ENCODE measurements around the gene CBARP. TPM values are rescaled to one million over a fixed set of nuclear protein-coding genes. Genes with fewer than 3 reads are reported as not detected.

The CBARP gene
- total RNA-seq, 1 donor from 2014 or later = 1.1 TPM

DNA sequence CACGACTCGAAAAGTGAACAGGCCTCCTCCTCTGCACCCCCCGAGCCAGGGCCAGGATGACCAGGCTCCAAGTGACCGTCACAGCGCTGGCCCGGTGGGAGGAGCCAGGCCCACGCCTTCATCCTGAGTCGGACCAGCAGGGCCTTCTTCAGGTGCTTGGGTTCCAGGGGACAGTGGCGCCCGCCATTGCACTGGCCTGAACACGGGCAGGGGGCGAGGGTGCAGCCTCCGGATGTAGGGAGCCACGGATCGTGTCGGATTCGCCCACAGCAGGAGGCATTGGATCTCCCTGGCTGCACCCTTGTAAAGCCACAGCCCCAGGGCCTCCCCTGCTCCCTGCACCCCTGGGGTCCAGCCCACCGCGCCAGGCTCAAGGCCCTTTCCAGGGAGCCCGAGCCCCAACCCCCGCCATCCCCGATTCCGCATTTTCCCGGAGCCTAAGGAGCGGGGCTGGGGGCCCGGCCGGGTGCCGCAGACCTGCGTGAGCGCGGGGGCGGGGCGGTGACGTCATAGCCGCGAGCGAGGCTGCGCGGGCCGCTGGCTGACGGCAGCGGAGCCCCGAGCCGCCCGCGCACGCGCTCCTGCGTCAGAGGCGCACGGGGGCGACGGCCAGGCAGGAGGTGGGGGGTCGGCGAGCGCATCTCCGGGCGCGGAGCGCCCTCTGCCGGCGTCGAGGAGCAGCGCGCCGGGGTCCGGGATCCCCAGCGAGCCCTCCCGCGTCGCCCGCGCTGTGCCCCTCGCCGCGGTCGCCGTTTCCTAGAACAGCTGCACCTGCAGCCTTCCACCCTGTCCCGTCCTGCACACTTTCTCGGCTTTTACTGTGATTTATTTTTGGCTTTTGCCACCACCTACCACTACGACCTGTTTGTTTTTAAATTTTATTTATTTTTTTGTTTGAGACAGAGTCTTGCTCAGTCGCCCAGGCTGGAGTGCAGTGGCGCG lies 2.3 kb upstream of the CBARP start:
- peak; percentile 88 for DNase-seq (ENCODE audit: low spot score)

DNA sequence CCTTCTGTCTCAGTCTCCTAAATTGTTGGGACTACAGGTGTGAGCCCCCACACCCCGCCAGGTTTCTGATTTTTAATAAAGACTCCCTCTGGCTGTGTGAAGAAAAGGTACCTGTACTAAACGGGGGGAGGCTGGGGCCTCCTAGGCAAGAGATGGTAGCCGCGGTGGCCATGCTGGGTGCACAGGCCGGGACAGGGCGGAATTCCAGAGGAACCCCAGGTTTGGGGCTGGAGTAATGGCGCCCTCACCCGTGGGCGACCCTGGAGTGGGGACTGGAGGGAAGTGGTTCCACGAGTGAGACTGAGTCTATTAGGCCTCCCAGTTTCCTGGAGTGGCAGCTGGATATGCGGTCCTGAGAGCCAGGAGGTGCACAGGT lies 1.6 kb upstream of the CBARP start:
- no peak for DNase-seq (ENCODE audit: low spot score)

DNA sequence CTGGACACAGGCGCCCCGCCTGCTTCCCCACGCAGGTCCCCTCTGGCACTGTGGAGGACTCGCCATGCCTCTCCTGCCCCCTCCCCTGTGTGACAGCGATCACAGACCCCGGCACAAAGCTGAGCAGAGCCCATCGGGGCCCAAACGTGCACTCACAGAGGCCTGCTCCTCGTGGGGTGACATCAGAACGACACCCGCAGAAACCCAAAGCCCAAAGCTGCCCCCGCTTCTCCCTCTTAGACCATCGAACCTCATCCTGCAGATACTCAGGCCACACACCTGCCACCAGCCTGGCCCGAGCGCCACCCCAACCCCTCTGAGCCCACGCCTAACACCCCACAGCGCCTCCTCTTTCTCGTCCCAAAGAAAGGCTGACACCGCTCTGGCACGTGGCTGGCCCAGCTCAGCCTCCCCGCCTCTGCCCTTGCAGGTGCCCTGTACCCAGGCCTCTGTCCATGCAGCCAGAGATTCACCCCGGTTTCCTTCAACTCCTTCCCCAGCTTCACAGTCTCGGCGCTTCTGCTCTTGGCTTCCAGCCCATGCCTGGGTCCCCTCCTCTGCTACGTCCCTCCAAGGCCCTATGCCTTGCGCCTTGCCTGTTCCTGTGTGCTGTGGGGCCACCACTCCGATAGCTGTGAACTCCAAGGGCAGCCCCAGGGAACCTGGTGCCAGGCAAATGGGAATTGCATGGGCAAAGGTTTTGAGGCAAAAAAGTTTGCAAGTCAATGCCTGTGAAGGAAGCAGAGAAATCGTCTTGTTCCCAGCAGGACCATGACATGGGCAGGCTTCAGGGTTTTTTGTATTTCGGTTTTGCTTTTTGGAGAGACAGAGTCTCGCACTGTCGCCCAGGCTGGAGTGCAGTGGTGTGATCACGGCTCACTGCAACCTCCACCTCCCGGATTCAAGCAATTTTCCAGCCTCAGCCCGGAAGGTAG lies 831 bp upstream of the CBARP start:
- no peak for DNase-seq (ENCODE audit: low spot score)

DNA sequence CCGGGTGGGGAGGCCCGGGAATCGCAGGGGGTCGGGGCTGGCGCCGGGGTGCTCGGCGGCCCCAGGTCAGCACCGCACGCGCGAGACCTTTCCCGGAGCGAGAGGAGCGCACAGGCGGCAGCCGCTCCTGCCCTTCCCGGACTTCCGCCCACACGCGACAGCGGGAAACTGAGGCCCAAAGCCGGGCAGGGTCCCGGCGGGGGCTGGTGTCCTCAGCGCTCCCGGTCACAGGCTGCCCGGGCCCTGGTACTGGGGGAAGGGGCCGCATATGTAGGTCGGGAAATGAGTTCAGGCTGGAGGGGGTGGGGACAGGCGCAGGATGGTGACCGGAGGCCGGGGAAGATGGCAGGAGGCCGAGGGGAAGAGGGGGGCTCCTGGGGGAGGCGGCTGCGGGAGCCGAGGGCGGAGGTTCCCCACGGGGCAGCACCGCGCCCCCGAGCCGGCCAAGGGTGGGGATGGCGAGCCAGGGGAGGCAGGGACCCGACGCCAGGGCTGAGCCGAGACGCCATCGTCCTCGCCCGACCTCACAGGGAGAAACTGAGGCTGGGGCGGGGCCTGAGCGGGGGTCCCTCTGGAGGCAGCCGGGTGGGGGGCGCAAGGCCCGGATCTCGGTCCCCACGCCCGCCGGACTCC lies 662 bp downstream of the CBARP start:
- DNase-seq (ENCODE audit: low spot score) = no peak

DNA sequence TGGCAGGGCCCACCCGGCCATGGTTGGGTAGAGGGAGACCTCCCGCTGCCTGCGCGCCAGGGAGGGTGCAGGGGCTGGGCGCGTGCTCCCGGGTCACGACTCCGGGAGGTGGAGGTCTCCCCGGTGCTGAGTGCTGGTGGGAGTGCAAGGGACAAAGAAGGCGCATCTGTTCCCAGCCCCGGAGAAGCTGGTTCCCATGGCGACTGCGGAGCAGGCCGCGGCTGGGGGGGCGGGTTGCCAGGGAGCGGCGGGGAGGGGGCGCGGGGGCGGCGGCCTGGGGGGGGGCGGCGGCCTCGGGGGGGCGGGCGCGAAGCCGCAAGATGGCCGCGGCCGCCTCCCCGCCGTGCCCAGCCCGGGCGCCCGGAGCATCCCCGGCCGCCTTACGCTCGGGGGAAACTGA lies 1.2 kb downstream of the CBARP start:
- no peak for DNase-seq (ENCODE audit: low spot score)

DNA sequence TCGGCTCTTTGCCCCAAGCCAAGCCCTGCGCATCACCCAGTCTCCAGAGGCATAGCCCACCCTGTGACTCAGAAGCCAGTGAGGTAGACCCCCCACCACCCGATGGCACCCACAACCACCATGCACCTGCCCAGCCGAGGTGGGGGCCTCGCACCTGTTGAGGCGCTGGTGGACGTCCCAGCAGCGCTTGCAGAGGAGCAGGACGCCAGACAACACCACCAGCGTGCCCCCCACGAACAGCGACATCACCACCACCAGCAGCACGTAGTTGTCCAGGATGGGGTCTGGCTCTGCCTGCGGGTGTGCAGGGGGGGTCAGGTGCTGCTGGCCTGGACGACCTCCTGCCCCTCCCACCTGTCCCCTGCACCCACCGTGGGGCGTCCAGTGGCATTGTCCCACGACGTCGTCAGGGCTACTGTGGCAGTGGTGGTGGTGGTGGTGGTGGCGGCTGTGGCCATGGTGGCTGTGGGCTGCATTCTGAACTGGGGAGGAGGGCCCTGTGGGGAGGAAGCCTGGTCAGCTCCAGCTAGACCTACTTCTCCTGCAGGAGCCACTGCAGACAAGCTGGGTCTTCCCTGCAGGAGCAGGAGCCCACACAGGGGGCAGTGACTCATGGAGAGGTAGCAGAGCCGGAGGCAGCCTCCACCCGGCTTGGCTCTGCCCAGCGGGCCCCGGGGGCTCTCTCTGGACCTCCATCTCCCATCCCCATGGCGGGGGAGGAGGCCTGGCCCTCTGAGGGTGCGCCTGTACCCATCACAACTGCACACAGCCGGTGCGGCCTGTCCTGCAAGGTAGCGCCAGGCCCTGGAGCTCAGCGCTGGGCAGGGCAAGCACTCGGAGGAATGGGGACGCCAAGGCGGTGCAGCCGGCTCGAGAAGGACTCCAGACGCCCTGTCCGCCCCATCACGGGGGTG lies 1.9 kb downstream of the CBARP start:
- DNase-seq (ENCODE audit: low spot score) = no peak

DNA sequence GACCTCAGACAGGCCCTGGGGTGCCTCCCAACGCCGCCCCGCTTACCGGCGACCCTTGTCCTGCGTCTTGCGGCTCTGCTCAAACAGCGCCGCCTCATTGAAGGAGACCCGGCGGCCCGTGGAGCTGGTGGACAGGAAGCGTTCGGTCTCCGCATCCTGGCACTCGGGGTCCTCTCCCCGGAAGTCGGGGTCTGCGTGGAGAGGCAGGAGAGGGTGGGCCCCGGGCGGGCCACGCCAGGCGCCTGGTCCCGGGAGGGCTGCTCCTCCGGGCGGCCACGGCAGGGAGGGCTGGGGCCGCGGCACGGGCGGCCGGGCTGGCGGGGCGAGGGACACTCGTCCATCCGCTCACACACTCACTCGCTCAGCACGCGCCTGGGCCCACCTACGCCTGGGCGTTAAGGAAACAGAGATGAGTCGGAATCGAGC lies 2.8 kb downstream of the CBARP start:
- DNase-seq (ENCODE audit: low spot score) = no peak

DNA sequence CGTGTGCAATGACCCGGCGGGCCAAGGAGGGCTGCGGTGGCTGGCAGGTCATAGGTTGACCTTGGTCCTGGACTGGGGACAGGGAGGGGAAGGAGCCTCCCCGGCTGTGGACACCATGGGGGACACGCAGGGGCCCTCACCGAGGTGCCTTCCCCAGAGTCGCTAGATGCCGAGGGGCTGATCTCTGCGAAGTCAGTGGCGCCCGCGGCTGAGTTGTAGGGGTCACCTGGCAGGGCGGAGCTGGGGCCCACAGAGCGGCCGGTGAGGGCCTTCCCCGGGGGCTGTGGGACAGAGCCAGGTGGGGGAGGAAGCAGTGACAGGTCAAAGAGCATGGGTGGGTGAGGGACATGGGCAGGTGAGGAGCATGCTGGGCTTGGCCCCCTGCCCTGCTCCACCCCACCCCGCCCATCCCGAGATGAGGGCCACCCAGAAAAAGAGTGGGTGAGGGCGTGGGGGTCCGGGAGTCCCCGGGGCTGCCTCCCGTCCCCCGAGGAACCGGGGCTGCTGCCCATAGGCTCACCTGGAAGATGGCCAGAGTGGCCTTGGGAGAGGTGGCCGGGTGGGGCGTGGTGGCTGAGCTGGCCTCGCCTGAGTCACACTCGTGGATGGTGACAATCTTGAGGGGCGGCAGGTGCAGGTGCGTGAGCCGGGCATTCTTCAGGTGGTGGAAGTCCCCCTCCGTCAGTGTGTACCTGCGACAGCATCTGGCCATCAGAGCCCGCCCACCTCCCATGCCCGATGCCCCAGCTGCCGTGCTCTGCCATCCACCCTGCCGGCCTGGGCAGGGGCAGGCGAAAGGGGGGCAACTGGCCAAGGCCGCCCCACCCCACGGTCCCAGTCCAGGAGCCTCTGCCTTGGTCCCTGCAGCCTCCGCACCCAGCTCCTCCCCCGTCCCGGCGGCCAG lies 3.5 kb downstream of the CBARP start:
- no peak for DNase-seq (ENCODE audit: low spot score)

DNA sequence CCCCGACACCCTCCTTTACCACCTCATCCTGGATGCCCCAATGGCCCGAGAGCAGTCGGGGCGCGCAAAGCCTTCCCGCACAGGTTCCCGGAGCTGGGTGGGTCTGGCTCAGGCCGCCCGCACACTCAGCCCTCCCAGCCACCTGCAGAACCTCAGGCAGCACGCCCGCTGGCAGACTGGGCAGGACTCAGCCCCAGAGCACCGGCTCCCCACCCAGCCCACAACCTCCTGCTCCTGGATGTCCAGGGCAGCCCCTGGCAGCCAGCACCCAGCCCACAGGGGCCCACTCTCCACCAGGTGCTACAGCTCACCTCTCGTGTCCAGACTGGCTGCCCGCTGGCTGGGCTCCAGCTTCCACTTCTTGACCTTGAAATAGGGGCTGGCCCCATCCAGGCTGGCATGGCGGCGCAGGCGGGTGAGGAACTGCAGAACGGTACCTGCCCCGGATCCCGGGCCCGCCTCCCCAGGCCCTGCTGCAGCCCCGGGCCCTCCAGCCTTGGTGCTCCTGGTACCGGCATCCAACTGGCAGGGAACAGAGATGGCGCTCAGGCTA lies 4.6 kb downstream of the CBARP start:
- DNase-seq (ENCODE audit: low spot score) = no peak

DNA sequence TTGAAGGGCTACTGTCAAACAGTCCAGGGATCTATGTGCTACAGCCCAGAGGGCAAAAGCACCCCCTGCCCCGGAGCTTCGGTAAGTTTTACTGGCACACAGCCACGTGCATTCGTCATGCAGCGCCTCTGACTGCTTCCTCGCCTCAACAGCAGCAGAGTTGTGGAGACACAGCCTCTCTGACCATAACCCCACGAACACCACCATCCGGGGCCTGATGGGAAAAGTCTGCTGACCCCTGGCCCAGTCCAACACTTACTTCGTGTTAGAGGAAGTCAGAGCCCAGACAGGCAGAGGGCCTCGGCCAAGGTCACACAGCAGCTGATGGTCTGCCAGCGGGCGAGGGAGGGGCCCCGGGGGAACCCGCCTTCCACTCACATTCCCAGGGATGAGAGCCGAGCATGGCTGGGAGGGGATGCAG lies 5.1 kb downstream of the CBARP start:
- no peak for DNase-seq (ENCODE audit: low spot score)

DNA sequence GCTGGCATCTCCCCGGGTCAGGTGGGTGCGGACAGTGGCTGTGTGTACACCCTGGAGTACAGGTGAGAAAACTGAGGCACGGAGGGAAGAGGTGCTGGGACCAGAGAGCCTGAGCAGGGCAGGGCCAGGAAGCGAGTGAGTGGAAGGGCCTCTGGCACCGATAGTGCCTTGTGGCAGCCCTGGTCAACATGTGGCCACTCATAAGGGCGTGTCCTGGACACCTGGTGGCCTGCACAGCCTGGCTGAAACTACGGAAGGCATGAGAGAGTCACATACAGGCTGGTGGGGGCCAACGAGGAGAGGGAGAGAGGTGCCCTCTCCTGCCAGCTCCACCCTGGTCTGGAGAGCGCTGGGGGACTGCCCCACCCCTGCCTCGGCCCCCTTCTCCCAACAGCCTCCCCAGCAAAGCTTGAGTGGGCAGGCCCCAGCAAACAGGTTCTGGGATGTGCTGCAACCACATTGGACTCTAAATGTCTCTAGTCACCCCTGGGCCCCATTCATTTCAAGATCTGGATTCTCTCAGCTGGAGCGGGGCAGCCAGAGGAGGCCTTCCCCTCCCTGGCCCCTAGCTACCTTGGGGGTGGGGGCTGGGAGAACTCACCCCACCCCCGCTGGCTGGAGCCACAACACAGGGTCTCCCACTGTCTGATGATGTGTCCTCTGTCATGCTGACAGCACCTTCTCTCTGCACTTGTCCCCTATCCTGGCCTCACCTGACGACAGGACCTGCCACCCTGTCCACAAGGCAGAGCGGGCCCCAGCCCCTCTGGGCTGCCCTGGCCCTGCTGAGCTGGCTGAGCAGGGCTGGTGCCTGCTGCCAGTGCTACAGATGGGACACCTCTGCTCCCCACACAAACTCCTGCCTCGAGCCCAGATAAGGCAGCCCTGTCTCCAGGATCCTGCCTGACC lies 5.8 kb downstream of the CBARP start:
- DNase-seq (ENCODE audit: low spot score) = no peak

DNA sequence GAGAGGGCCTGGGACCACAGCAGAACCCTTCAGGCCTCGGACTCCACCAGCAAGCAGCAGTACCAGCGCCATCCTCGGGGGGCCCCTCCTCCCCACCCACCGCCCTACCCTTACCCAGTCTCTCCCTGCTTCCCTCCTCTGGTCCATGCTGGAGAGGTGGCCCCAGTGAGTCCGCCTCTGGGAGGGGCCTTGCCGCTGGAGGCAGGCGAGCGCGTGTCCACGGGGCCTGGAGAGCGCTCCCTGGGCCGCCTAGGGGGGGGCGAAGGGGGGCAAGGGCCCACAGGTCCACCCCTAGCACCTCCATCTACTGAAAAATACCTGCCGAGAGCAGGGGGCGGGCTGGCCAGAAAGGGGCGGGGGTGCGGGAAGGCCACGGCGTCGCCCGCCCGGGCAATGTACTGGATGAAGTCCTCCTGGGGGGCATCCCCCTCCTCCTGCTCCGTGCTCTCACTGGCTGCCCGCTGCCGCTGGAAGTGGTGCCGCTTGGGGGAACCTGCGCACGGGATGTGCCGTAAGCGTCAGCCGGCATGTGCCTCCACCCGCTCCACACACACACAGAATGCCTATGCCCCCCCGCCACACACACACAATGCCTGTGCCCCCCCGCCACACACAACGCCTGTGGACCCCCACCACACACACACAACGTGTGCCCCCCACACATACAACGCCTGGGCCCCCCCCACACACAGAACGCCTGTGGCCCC lies 6.9 kb downstream of the CBARP start:
- DNase-seq (ENCODE audit: low spot score) = no peak

DNA sequence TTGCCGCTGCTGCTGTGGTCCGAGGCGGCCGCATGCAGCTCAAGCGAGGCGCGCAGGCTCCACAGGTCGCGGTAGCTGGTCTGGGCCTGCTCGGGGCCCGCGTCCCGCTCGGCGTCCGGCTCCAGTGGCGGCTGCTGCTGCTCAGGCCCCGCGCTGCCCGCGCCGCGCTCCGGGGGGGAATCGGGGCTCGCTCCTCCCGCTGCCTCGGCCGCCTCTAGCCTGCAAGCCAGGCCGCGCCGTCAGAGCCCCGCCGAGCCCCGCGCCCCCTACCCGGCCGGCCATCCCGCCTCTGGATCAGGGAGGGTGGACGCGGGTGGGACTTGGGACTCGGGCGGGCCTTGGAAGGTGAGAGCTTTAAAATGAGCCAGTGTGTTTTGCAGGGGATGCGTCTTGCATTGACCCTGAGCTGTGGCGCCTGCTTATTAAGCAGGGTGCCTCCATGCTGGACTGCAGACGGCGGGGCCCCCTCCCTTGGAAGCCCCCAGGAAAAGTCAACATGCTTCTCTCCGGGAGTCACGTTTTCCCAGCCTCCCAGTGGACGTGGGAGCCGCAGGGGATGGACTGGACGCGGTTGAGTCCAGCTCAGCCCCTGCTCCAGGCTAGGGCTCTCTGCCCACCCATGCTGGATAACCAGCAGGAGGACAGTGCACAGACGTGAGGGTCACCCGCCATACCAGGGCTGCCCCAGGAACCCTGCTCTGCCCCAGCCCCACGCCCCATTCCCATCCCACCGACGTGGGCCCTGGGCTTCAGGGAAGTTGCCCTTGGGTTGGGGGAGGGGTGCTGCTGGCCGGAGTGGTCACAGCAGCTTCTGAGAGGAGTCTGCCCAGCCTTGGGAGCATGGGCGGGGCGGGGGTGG lies 7.7 kb downstream of the CBARP start:
- no peak for DNase-seq (ENCODE audit: low spot score)

DNA sequence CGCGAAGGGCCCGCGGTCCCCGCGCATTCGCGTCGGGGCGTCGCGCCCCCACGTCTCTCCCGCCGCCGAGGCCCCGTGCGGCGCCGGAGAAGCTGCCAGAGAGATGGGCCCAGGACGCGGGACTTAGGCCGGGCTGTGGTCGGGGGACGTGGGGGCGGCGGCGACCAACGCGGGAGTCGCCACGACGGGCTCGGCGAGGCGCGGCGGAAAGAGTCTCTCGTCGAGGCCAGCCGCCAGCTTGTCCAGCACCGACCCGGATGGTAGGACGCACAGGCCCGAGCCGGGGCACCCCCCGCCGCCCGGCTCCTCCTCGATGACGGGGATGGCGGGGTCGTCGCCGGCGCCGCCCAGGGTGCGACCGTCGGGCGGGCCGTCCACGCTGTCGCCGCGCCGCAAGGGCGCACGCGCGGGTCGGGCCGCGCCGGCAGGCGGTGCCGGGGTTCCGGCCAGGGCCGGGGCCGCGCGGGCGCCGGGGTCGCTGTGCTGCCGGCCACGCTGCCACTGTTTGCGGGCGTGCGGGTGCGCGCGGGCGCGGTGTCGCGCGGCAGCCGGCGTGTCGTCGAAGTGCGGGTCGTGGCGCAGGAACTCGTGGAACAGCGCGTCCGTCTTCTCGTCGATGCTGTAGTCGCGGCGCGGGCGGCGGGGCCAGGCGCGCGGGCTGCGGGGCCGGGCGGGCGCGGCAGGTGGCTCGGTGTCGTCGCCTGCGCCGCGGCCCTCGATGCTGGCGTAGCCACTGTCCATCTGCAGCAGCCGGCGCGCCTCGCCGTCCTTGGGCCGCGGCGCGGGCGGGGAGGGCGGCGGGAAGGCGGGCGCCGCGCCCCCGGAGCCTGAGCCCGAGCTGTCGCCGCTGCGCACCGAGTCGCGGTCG lies 8.5 kb downstream of the CBARP start:
- DNase-seq (ENCODE audit: low spot score) = no peak

DNA sequence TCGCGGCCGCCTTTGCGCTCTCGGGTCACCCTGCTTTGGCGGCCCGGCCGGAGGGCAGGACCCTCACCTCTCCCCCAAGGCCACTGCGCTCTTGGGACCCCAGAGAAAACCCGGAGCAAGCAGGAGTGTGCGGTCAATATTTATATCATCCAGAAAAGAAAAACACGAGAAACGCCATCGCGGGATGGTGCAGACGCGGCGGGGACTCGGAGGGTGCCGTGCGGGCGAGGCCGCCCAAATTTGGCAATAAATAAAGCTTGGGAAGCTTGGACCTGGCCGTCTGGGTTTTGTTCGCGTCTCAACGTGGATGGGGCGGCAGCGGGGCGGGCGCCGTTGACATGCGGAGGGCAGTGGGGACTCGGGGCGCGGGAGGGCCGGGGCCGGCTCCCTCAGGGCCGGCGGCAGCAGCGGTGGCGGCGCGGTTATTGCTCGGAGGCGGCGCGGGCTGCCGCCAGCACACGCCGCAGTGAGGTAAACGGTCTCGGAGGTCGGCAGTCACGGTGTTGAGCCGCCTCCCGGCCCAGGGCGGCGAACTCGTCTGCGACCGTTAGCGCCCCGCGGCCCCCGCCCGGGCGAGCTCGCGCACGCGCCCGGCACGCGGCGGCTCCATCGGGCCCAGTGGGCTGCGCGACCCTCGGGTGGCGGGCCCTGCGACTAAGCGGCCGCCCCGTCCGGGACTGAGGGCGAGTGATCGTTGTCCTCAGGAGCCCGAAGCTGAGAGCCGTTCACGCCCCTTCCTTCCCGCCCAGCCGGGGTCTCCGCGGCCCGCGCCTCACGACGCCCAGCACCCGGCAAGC lies 9.4 kb downstream of the CBARP start:
- DNase-seq (ENCODE audit: low spot score) = no peak

All from mucosa of gallbladder (tissue), 1 donor.